Fibroblast of lung (primary cell): ENCODE measurements around the gene AGAP2. TPM values are rescaled to one million over a fixed set of nuclear protein-coding genes. Genes with fewer than 3 reads are reported as not detected.
"Not testable (repeated sequence)": the region's sequence is repeated elsewhere in the genome, so short reads cannot be mapped to it uniquely, and the experiment has no call there.

Source experiments
- DNase-seq, 2 donors: peaks; one replicate each; pipeline versions ENCODE4 v3.0.0 to v3.0.0-alpha.2; 2010; ENCODE audit warnings: low read depth in 2 of 2
- H2AFZ ChIP-seq: 2 replicates; pipeline ENCODE4 v1.5.1; 2012; ENCODE audit warnings: low read length, control low read depth, inconsistent platforms
- H3K27ac ChIP-seq: 2 replicates; pipeline ENCODE4 v1.5.1; 2011; ENCODE audit warnings: low read length, control low read depth; ENCODE audit not compliant: insufficient read depth
- H3K27me3 ChIP-seq: 2 replicates; pipeline ENCODE4 v1.5.1; 2011; ENCODE audit warnings: mild to moderate bottlenecking, low read length; ENCODE audit not compliant: control insufficient read depth, insufficient read depth
- H3K36me3 ChIP-seq: 2 replicates; pipeline ENCODE4 v1.5.1; 2011; ENCODE audit warnings: low read length; ENCODE audit not compliant: control insufficient read depth, insufficient read depth
- H3K4me1 ChIP-seq: 2 replicates; pipeline ENCODE4 v1.5.1; 2011; ENCODE audit warnings: low read length; ENCODE audit not compliant: control insufficient read depth, insufficient read depth; ENCODE audit errors: extremely low read depth
- H3K4me2 ChIP-seq: 2 replicates; pipeline ENCODE4 v1.5.1; 2011; ENCODE audit warnings: low read length, control low read depth; ENCODE audit not compliant: insufficient read depth; ENCODE audit errors: extremely low read depth
- H3K4me3 ChIP-seq, 4 experiments: fragments of 200-600 bp in 1 of 4; sonication (generic) in 1 of 4; replicated peaks in 1 of 4; 2 replicates each; pipeline ENCODE4 v1.5.1; 2011 to 2016; ENCODE audit warnings: low read length in 4 of 4, low read depth in 3 of 4, mild to moderate bottlenecking in 3 of 4, control low read depth in 2 of 4, inconsistent platforms in 1 of 4, mixed read lengths in 1 of 4; ENCODE audit not compliant: insufficient read depth in 1 of 4; ENCODE audit errors: control extremely low read depth in 1 of 4
- H3K79me2 ChIP-seq: 2 replicates; pipeline ENCODE4 v1.5.1; 2012; ENCODE audit warnings: mild to moderate bottlenecking, low read length, inconsistent platforms; ENCODE audit not compliant: control insufficient read depth, insufficient read depth
- H3K9ac ChIP-seq: 2 replicates; pipeline ENCODE4 v1.5.1; 2011; ENCODE audit warnings: mild to moderate bottlenecking, low read length, control low read depth; ENCODE audit not compliant: insufficient read depth
- H3K9me3 ChIP-seq: 2 replicates; pipeline ENCODE4 v1.5.1; 2012; ENCODE audit warnings: low read depth, low read length; ENCODE audit not compliant: control insufficient read depth, insufficient read depth
- H4K20me1 ChIP-seq: 2 replicates; pipeline ENCODE4 v1.5.1; 2011; ENCODE audit warnings: low read length; ENCODE audit not compliant: control insufficient read depth, insufficient read depth; ENCODE audit errors: extremely low read depth
- EZH2 ChIP-seq: IDR thresholded peaks from 2 replicates; pipeline ENCODE4 v1.5.1; 2012; ENCODE audit warnings: low read length, control low read depth, mild to moderate bottlenecking; ENCODE audit errors: missing control alignments
- polyA plus RNA-seq, 2 donors: library from polyadenylated mRNA; depleted of rRNA in 1 of 2; stranded (reverse) in 1 of 2; unstranded in 1 of 2; fragments of >200 nt; gene quantifications; 2 replicates each; pipeline ENCODE4 v1.2.1, GENCODE V29; 2011 to 2012; ENCODE audit warnings: missing spikeins in 1 of 2
- total RNA-seq: library from RNA; depleted of rRNA; stranded (reverse); fragments of >200 nt; gene quantifications from 2 replicates; pipeline ENCODE4 v1.2.1, GENCODE V29; 2014
- TF ChIP-seq, protein P1 (sequence below), 2 donors: IDR thresholded peaks in 1 of 2; conservative IDR thresholded peaks in 1 of 2; 1 replicate in 1 of 2; 2 replicates in 1 of 2; pipeline ENCODE4 v1.5.1; 2011 to 2012; ENCODE audit warnings: low read length in 2 of 2, control low read depth in 1 of 2, inconsistent platforms in 1 of 2, low read depth in 1 of 2, mild to moderate bottlenecking in 1 of 2

The AGAP2 gene
- total and polyA plus RNA-seq, 2 donors (not counting 1 experiment from before 2014, with no cell fraction given), result 0.05 to 0.17 TPM

DNA sequence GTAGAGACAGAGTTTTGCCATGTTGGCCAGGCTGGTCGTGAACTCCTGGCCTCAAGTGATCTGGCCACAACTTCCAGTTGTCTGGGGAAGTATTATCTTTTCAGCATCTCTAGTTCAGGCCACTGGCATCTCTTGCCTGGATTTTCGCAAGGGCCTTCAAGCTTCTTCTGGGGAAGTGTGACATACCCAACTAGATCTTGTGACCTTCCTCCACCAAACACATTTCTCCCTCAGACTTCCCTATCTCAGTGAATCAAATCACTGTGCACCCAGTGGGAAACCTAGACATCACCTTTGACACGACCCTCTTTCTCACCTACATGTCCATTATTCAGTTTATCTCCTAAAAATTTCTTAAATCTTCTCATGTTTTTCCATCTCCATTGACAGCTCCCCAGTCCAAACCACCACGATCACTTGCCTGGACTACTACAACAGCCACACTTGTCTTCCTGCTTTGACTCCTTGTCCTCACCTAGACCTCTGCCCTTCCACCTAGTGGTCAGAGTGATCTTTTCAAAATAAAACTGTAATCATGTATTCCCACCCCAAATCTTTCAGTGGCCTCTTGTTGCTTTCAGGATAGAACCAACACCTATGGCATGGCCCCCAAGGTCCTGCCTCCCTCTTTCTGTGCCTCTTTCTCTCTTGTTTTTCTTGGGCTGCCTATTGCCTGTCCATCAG is 37.2 kb upstream of the AGAP2 start:
- H3K4me1 ChIP-seq, result peaks cover 7% of the 10 kb centered on the region
- H3K4me2 ChIP-seq, result no peak overlapping the region
- peaks cover 3% of the 10 kb centered on the region for H3K36me3 ChIP-seq
- no peak overlapping the region for H3K4me3 ChIP-seq
- H3K27me3 ChIP-seq, result no peaks in the 10 kb centered on the region
- H3K27ac ChIP-seq, result no peak overlapping the region
- no peak overlapping the region for H3K9ac ChIP-seq
- no peak for DNase-seq
- TF ChIP-seq, protein P1, sequence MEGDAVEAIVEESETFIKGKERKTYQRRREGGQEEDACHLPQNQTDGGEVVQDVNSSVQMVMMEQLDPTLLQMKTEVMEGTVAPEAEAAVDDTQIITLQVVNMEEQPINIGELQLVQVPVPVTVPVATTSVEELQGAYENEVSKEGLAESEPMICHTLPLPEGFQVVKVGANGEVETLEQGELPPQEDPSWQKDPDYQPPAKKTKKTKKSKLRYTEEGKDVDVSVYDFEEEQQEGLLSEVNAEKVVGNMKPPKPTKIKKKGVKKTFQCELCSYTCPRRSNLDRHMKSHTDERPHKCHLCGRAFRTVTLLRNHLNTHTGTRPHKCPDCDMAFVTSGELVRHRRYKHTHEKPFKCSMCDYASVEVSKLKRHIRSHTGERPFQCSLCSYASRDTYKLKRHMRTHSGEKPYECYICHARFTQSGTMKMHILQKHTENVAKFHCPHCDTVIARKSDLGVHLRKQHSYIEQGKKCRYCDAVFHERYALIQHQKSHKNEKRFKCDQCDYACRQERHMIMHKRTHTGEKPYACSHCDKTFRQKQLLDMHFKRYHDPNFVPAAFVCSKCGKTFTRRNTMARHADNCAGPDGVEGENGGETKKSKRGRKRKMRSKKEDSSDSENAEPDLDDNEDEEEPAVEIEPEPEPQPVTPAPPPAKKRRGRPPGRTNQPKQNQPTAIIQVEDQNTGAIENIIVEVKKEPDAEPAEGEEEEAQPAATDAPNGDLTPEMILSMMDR (conservative IDR thresholded peaks at IDR 0.05 in 1 of 2, IDR thresholded peaks at IDR 0.05 in 1 of 2; ENCODE audit: low read depth in 1 of 2, low read length in 2 of 2), result no peak
- TF ChIP-seq EZH2, result no peak
- no peaks in the 10 kb centered on the region for H3K9me3 ChIP-seq
- H3K79me2 ChIP-seq, result peaks cover 5% of the 10 kb centered on the region
- no peaks in the 10 kb centered on the region for H4K20me1 ChIP-seq
- no peak overlapping the region for H2AFZ ChIP-seq

DNA sequence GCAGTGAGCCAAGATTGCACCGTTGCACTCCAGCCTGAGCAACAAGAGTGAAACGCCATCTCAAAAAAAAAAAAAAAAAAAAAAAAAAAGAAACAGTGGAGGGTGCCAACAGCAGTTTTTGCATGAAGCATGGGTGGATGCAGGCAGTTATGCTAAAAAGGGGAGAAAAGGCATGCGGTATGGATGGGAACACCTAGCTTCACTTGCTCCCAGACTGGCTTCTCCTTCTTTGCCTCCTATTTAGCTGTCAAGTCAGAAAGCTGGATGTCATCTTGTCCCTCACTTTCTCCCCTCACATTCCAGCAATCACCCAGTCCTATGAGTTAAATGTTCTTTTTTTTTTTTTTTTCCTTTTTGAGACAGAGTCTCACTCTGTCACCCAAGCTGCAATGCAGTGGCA is 36.5 kb upstream of the AGAP2 start:
- peaks cover 5% of the 10 kb centered on the region for H3K79me2 ChIP-seq
- H2AFZ ChIP-seq, result no peak overlapping the region
- no peaks in the 10 kb centered on the region for H3K9me3 ChIP-seq
- TF ChIP-seq, protein P1 (conservative IDR thresholded peaks at IDR 0.05 in 1 of 2, IDR thresholded peaks at IDR 0.05 in 1 of 2; ENCODE audit: low read depth in 1 of 2, low read length in 2 of 2), result no peak
- no peak for TF ChIP-seq EZH2
- H3K9ac ChIP-seq, result no peak overlapping the region
- no peak overlapping the region for H3K4me3 ChIP-seq
- peaks cover 7% of the 10 kb centered on the region for H3K4me1 ChIP-seq
- no peak overlapping the region for H3K27ac ChIP-seq
- H3K27me3 ChIP-seq, result no peaks in the 10 kb centered on the region
- DNase-seq, result no peak
- H3K4me2 ChIP-seq, result no peak overlapping the region
- H3K36me3 ChIP-seq, result peaks cover 3% of the 10 kb centered on the region
- no peaks in the 10 kb centered on the region for H4K20me1 ChIP-seq

DNA sequence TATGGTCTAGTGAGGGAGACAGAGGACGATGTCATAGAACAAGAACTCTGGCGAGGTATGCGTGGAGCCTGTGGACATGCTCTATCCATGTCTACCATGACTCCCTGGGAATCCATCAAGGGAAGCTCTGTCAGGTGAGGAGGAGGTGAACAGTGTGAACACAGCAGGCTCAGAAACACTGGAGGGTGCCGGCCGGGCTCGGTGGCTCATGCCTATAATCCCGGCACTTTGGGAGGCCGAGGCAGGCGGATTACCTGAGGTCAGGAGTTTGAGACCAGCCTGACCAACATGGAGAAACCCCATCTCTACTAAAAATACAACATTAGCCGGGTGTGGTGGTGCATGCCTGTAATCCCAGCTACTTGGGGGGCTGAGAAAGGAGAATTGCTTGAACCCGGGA is 36.1 kb upstream of the AGAP2 start:
- H3K4me3 ChIP-seq, DNase-seq, H3K9me3 ChIP-seq, H3K79me2 ChIP-seq, H2AFZ ChIP-seq, H3K9ac ChIP-seq, H3K4me2 ChIP-seq, H4K20me1 ChIP-seq, H3K36me3 ChIP-seq, H3K27ac ChIP-seq, H3K27me3 ChIP-seq, H3K4me1 ChIP-seq: not testable (repeated sequence)
